RWPE2 (cell line): ENCODE measurements around the gene DNAH8.

ENCODE experiments used
- ATAC-seq: fragments of 200-7000 bp; cut with Tn5 transposase; 3 replicates; pipeline ENCODE4 v1.9.1; 2021; ENCODE audit warnings: low read depth
- DNase-seq: peaks from one replicate; pipeline ENCODE4 v3.0.0-alpha.2; 2020; ENCODE audit warnings: low spot score
- H3K27ac ChIP-seq: fragments of 450-650 bp; 2 replicates; pipeline ENCODE4 v1.5.1; 2017; ENCODE audit warnings: mild to moderate bottlenecking; ENCODE audit not compliant: poor library complexity, severe bottlenecking
- H3K27me3 ChIP-seq: fragments of 250-450 bp; sonication (Bioruptor Pico); 2 replicates; pipeline ENCODE4 v1.5.1; 2021; ENCODE audit warnings: mild to moderate bottlenecking, moderate library complexity; ENCODE audit not compliant: insufficient read depth, poor library complexity, severe bottlenecking
- H3K36me3 ChIP-seq: fragments of 250-450 bp; sonication (Bioruptor Pico); 2 replicates; pipeline ENCODE4 v1.5.1; 2020; ENCODE audit warnings: low read depth, mild to moderate bottlenecking, moderate library complexity
- H3K4me1 ChIP-seq: fragments of 250-450 bp; sonication (Bioruptor Pico); 2 replicates; pipeline ENCODE4 v1.5.1; 2021; ENCODE audit warnings: mild to moderate bottlenecking, moderate library complexity; ENCODE audit not compliant: insufficient read depth, poor library complexity, severe bottlenecking
- H3K4me3 ChIP-seq: fragments of 250-450 bp; sonication (Bioruptor Pico); 2 replicates; pipeline ENCODE4 v1.5.1; 2021; ENCODE audit warnings: mild to moderate bottlenecking, moderate library complexity; ENCODE audit not compliant: severe bottlenecking
- H3K9me3 ChIP-seq: fragments of 250-450 bp; sonication (Bioruptor Pico); 2 replicates; pipeline ENCODE4 v1.5.1; 2021; ENCODE audit warnings: mild to moderate bottlenecking, moderate library complexity; ENCODE audit not compliant: severe bottlenecking
- CTCF ChIP-seq: fragments of 450-650 bp; IDR thresholded peaks from one replicate; pipeline ENCODE4 v1.5.1; 2017; ENCODE audit warnings: mild to moderate bottlenecking, moderate library complexity; ENCODE audit not compliant: poor library complexity, severe bottlenecking

DNAH8 gene

DNA sequence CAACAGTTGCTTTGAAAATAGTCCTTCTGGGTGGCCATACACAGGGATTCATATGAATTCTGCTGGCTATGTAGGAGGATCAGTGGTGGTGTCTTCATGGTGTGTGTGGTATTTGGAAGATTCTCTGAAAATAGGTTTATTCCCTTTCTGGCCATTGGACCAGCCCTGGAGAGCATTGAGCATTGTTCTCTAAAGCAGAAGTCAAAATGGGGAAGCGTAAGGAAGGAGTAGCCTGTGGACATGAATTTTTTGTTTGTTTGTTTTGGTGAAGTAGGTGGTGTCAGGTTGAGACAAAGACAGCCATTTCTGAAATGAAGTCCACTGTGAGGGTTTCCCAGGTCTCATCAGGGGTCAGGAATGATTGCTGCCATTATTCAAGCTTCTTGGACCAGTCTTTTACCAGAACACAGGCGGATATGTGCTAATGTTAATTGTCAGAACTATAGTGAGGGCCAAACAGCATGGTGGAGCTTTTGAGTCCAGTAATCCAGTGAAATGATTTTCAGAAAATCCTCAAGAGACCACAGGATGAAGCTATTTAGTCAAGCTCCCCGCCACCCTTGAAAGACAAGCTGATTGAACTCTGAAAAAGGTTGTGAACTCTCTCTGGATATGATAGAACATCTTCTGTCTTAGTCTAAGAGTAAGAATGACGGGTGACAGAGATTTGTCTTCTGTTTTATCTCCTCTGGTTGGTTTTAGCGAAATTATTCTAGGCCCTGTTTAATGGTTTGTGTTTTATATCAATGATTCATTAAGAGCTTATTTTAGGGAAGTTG lies 60.0 kb downstream of the DNAH8 start:
- ATAC-seq, result no peak
- peaks cover 4% of the 10 kb centered on the region for H3K9me3 ChIP-seq
- H3K36me3 ChIP-seq, result no peaks in the 10 kb centered on the region
- DNase-seq, result no peak
- no peak for TF ChIP-seq CTCF
- H3K4me1 ChIP-seq, result peaks cover 31% of the 10 kb centered on the region
- H3K27me3 ChIP-seq, result no peaks in the 10 kb centered on the region
- H3K27ac ChIP-seq, result peak overlapping the region; percentile 46
- no peak overlapping the region for H3K4me3 ChIP-seq

DNA sequence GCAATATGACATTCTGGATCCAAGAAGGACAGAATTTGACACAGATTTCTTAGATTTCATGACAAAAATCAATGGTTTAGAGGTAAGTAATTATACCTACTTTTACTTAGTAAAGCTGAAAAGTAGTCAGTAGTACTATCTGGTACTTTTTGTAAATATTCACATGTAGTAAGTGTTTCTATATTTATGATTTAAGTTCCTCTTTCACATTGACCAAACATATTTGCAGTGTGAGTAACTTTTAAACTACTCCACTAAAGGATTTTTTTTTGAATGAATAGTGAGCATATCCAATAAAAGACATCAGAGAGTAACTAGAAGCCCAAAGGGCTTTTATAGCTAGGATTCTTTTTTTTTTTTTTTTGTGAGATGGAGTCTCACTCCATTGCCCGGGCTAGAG lies 60.8 kb downstream of the DNAH8 start:
- TF ChIP-seq CTCF, result no peak
- Histone ChIP-seq H3K27ac (peak overlapping the region; percentile 46), H3K4me3 (no peak overlapping the region), H3K4me1 (peaks cover 24% of the 10 kb centered on the region), H3K9me3 (peaks cover 4% of the 10 kb centered on the region), H3K27me3 (no peaks in the 10 kb centered on the region), H3K36me3 (no peaks in the 10 kb centered on the region)
- ATAC-seq (no peak), DNase-seq (no peak)

GRCh38 chr6:38776515-38776914 lies 61.4 kb downstream of the DNAH8 start:
- no peak for DNase-seq
- Histone ChIP-seq H3K27ac (peak overlapping the region; percentile 46), H3K4me3 (no peak overlapping the region), H3K9me3 (peaks cover 4% of the 10 kb centered on the region), H3K4me1 (peaks cover 18% of the 10 kb centered on the region), H3K36me3 (no peaks in the 10 kb centered on the region), H3K27me3 (no peaks in the 10 kb centered on the region)
- ATAC-seq, result peak; percentile 100
- TF ChIP-seq CTCF, result no peak

- no peak for ATAC-seq
- Histone ChIP-seq H3K36me3 (no peaks in the 10 kb centered on the region), H3K27ac (no peak overlapping the region), H3K4me3 (no peak overlapping the region), H3K27me3 (no peaks in the 10 kb centered on the region), H3K9me3 (peaks cover 5% of the 10 kb centered on the region), H3K4me1 (peaks cover 15% of the 10 kb centered on the region)
- TF ChIP-seq CTCF, result no peak
- no peak for DNase-seq
These were observed 64.4 kb downstream of the DNAH8 start for GRCh38 chr6:38779310-38780062.
